CD14-positive monocyte (primary cell): ENCODE measurements around the gene G6PC3. TPM values are rescaled to one million over a fixed set of nuclear protein-coding genes. Genes with fewer than 3 reads are reported as not detected.

Source experiments
- DNase-seq, 3 donors: peaks; one replicate each; pipeline ENCODE4 v3.0.0-alpha.2; 2011 to 2022
- H2AFZ ChIP-seq: 2 replicates; pipeline ENCODE4 v1.6.0; 2012; ENCODE audit warnings: mild to moderate bottlenecking, low read depth, low read length, inconsistent platforms; ENCODE audit not compliant: insufficient read depth, poor library complexity, severe bottlenecking
- H3K27ac ChIP-seq, 2 donors: 1 replicate in 1 of 2; 2 replicates in 1 of 2; pipeline ENCODE4 v1.5.1; 2012 to 2013; ENCODE audit warnings: low read length in 2 of 2, control low read depth in 1 of 2, inconsistent platforms in 1 of 2, low read depth in 1 of 2, mild to moderate bottlenecking in 1 of 2
- H3K27me3 ChIP-seq, 2 donors: one replicate each; pipeline versions ENCODE4 v1.6.0 to v1.6.1; 2011 to 2013; ENCODE audit warnings: low read length in 2 of 2; ENCODE audit not compliant: control insufficient read depth in 2 of 2, insufficient read depth in 2 of 2
- H3K36me3 ChIP-seq, 2 donors: replicated peaks in 1 of 2; 1 replicate in 1 of 2; 2 replicates in 1 of 2; pipeline versions ENCODE4 v1.5.1 to v1.6.1; 2012 to 2013; ENCODE audit warnings: low read length in 2 of 2, control low read depth in 1 of 2, inconsistent platforms in 1 of 2, mild to moderate bottlenecking in 1 of 2; ENCODE audit not compliant: insufficient read depth in 2 of 2, control insufficient read depth in 1 of 2
- H3K4me1 ChIP-seq, 2 donors: 1 replicate in 1 of 2; 2 replicates in 1 of 2; pipeline versions ENCODE4 v1.5.1 to v1.6.1; 2012 to 2013; ENCODE audit warnings: low read length in 2 of 2, control low read depth in 1 of 2, inconsistent platforms in 1 of 2, mild to moderate bottlenecking in 1 of 2, moderate library complexity in 1 of 2; ENCODE audit not compliant: insufficient read depth in 2 of 2, control insufficient read depth in 1 of 2
- H3K4me2 ChIP-seq: replicated peaks from 2 replicates; pipeline ENCODE3; 2012; ENCODE audit warnings: low read length, moderate library complexity, mild to moderate bottlenecking; ENCODE audit not compliant: poor library complexity, severe bottlenecking; ENCODE audit errors: extremely low read depth
- H3K4me3 ChIP-seq, 3 experiments: fragments of 200-600 bp in 1 of 3; sonication (generic) in 1 of 3; replicated peaks in 1 of 3; 1 replicate in 2 of 3; 2 replicates in 1 of 3; pipeline ENCODE4 v1.5.1; 2011 to 2013; ENCODE audit warnings: low read length in 3 of 3, mild to moderate bottlenecking in 3 of 3, control low read depth in 2 of 3, low read depth in 2 of 3, inconsistent platforms in 1 of 3, moderate library complexity in 1 of 3
- H3K79me2 ChIP-seq: 2 replicates; pipeline ENCODE4 v1.6.0; 2012; ENCODE audit warnings: mild to moderate bottlenecking, control low read depth, inconsistent platforms, low read length, moderate library complexity; ENCODE audit not compliant: insufficient read depth
- H3K9ac ChIP-seq: 2 replicates; pipeline ENCODE4 v1.6.0; 2017; ENCODE audit warnings: low read length, mild to moderate bottlenecking; ENCODE audit not compliant: insufficient read depth, poor library complexity, severe bottlenecking
- H3K9me3 ChIP-seq, 2 donors: replicated peaks in 1 of 2; 1 replicate in 1 of 2; 2 replicates in 1 of 2; pipeline versions ENCODE4 v1.5.1 to v1.6.1; 2012 to 2013; ENCODE audit warnings: low read length in 2 of 2, control low read depth in 1 of 2; ENCODE audit not compliant: control insufficient read depth in 1 of 2, insufficient read depth in 1 of 2
- H4K20me1 ChIP-seq: 2 replicates; pipeline ENCODE4 v1.6.0; 2012; ENCODE audit warnings: mild to moderate bottlenecking, low read length, control low read depth, moderate library complexity; ENCODE audit not compliant: insufficient read depth
- H3K27ac Mint-ChIP-seq, 7 donors: one replicate each; pipeline ENCODE4 v1.8.0; 2020; ENCODE audit warnings: mild to moderate bottlenecking in 7 of 7, mixed read lengths in 7 of 7, moderate library complexity in 6 of 7, inconsistent platforms in 2 of 7
- H3K27me3 Mint-ChIP-seq, 3 donors: one replicate each; pipeline ENCODE4 v1.8.0; 2021 to 2022; ENCODE audit warnings: low read depth in 3 of 3, mild to moderate bottlenecking in 3 of 3, mixed read lengths in 3 of 3, moderate library complexity in 3 of 3, inconsistent platforms in 1 of 3
- H3K36me3 Mint-ChIP-seq, 2 donors: one replicate each; pipeline ENCODE4 v1.8.0; 2020; ENCODE audit warnings: mixed read lengths in 2 of 2, inconsistent platforms in 1 of 2, mild to moderate bottlenecking in 1 of 2
- H3K4me1 Mint-ChIP-seq: one replicate; pipeline ENCODE4 v1.8.0; 2020; ENCODE audit warnings: mild to moderate bottlenecking, mixed read lengths
- H3K4me3 Mint-ChIP-seq, 2 donors: one replicate each; pipeline ENCODE4 v1.8.0; 2020; ENCODE audit warnings: mild to moderate bottlenecking in 2 of 2, mixed read lengths in 2 of 2, moderate library complexity in 1 of 2
- H3K9me3 Mint-ChIP-seq, 7 donors: one replicate each; pipeline ENCODE4 v1.8.0; 2020 to 2022; ENCODE audit warnings: mixed read lengths in 7 of 7, mild to moderate bottlenecking in 6 of 7, moderate library complexity in 6 of 7, inconsistent platforms in 2 of 7
- CTCF ChIP-seq: fragments of 200-600 bp; IDR thresholded peaks from one replicate; pipeline ENCODE4 v1.8.0; 2022; ENCODE audit warnings: antibody characterized with exemption, mild to moderate bottlenecking
- WGBS: methylation state at CpG from one replicate; pipeline ENCODE4 v1.1.5; 2013; ENCODE audit warnings: missing lambda C conversion rate; ENCODE audit not compliant: insufficient coverage; 5-methylcytosine and 5-hydroxymethylcytosine counted together
- intact Hi-C, 2 donors: fragments of 100-400 bp; cut with micrococcal nuclease; formaldehyde crosslinking; loops; one replicate each; pipeline versions ENCODE4 v1.15.0 to v1.15.1; 2023
- polyA plus RNA-seq, 3 donors: library from polyadenylated mRNA; depleted of rRNA in 1 of 3; unstranded in 2 of 3; stranded (reverse) in 1 of 3; fragments of 300-500 nt in 2 of 3; fragments of >200 nt in 1 of 3; fragmentation: Illumina TruSeq in 2 of 3; gene quantifications; 1 replicate in 2 of 3; 2 replicates in 1 of 3; pipeline ENCODE4 v1.2.3, GENCODE V29; 2012 to 2021

The G6PC3 gene
- polyA plus RNA-seq, 3 donors, result 38.0 to 46.4 (median 42.4) TPM

- Mint-ChIP-seq H3K4me1 (peaks cover 30% of the 10 kb centered on the region), H3K36me3 (peaks cover 38 to 47% of the 10 kb centered on the region in 2 donors), H3K27me3 (peaks cover 0 to 2% (median 0%) of the 10 kb centered on the region in 3 donors), H3K9me3 (no peaks in the 10 kb centered on the region), H3K27ac (peak overlapping the region in 3 of 7 donors; percentile 9 to 42 (median 21)), H3K4me3 (no peak overlapping the region)
- peaks cover 40 to 43% of the 10 kb centered on the region in 2 donors for H3K36me3 ChIP-seq
- H3K79me2 ChIP-seq, result peaks cover 31% of the 10 kb centered on the region
- H3K27me3 ChIP-seq, result no peaks in the 10 kb centered on the region
- peaks cover 29 to 35% of the 10 kb centered on the region in 2 donors for H3K4me1 ChIP-seq
- H2AFZ ChIP-seq, result no peak overlapping the region
- 100% methylated on average over 1 of the region's 6 CpGs for WGBS
- TF ChIP-seq CTCF, result no peak
- intact Hi-C loops, result loop anchor here (2.0 to 5.0 kb wide), 3 partner anchors 33 to 98 kb away; partner anchors contain the start of gene PPY (in 1 of the 2)
- peak overlapping the region in 1 of 2 donors; percentile 50 for H3K27ac ChIP-seq
- H3K9ac ChIP-seq, result no peak overlapping the region
- H3K9me3 ChIP-seq, result no peaks in the 10 kb centered on the region
- no peak for DNase-seq
- H3K4me2 ChIP-seq, result no peak overlapping the region
- H3K4me3 ChIP-seq, result no peak overlapping the region
- peaks cover 45% of the 10 kb centered on the region for H4K20me1 ChIP-seq
Measured at GRCh38 chr17:44039829-44040635, 30.5 kb upstream of the G6PC3 start.

GRCh38 chr17:44043272-44043696, 27.3 kb upstream of the G6PC3 start:
- Histone ChIP-seq H3K9me3 (no peaks in the 10 kb centered on the region), H3K27ac (peak overlapping the region; percentile 61 to 84), H4K20me1 (peaks cover 46% of the 10 kb centered on the region), H3K36me3 (peaks cover 27 to 35% of the 10 kb centered on the region in 2 donors), H3K27me3 (no peaks in the 10 kb centered on the region), H2AFZ (no peak overlapping the region), H3K4me3 (peak overlapping the region in 1 of 3 experiments; percentile 38), H3K79me2 (peaks cover 53% of the 10 kb centered on the region), H3K9ac (peak overlapping the region; percentile 49), H3K4me1 (peaks cover 29 to 40% of the 10 kb centered on the region in 2 donors), H3K4me2 (peak overlapping the region; percentile 53)
- no peak for TF ChIP-seq CTCF
- DNase-seq, result peak; percentile 53 to 80 (median 57)
- Mint-ChIP-seq H3K27ac (peak overlapping the region; percentile 86 to 96 (median 92)), H3K27me3 (peaks cover 0 to 2% (median 0%) of the 10 kb centered on the region in 3 donors), H3K4me1 (peaks cover 37% of the 10 kb centered on the region), H3K4me3 (peak overlapping the region in 1 of 2 donors; percentile 80), H3K36me3 (peaks cover 23 to 39% of the 10 kb centered on the region in 2 donors), H3K9me3 (peaks cover 2 to 9% (median 4%) of the 10 kb centered on the region in 7 donors)
- WGBS, result no CpG with 5 or more reads among the region's 4 CpGs
- intact Hi-C loops, result loop anchor here (5.0 kb wide), 2 partner anchors 36 to 101 kb away; partner anchors contain the start of gene PPY (in 1 of the 2)
